ENCODE measurements around the gene ETV4.

GRCh38 chr17:43526886-43527648, 19.1 kb downstream of the ETV4 start:
- TF ChIP-seq USF1 (IDR thresholded peaks at IDR 0.05) (no peak), TAF1 (IDR thresholded peaks at IDR 0.05; ENCODE audit: low read depth) (no peak), FOXM1 (IDR thresholded peaks at IDR 0.05; ENCODE audit: borderline replicate concordance, low read depth) (no peak), CEBPB (IDR thresholded peaks at IDR 0.05) (no peak), REST (IDR thresholded peaks at IDR 0.05; ENCODE audit: low read depth) (no peak), EP300 (IDR thresholded peaks at IDR 0.05; ENCODE audit: borderline replicate concordance) (no peak), CREB1 (IDR thresholded peaks at IDR 0.05; ENCODE audit: low read depth) (no peak), NFIC (IDR thresholded peaks at IDR 0.05) (no peak), RAD21 (IDR thresholded peaks at IDR 0.05; ENCODE audit: low read depth) (no peak), EGR1 (IDR thresholded peaks at IDR 0.05) (no peak), MAX (IDR thresholded peaks at IDR 0.05) (no peak)
